Measurements from ENCODE around the gene ARMC12. TPM values are rescaled to one million over a fixed set of nuclear protein-coding genes. Genes with fewer than 3 reads are reported as not detected.
A peak's percentile ranks its signal among the peaks of the same experiment; 100 is the strongest.

The ARMC12 gene
- total and polyA plus RNA-seq, 2 of the 13 experiments (the other 11 are each of a cell fraction or from before 2014, with no cell fraction given): 1.3 TPM; not detected in 1

DNA sequence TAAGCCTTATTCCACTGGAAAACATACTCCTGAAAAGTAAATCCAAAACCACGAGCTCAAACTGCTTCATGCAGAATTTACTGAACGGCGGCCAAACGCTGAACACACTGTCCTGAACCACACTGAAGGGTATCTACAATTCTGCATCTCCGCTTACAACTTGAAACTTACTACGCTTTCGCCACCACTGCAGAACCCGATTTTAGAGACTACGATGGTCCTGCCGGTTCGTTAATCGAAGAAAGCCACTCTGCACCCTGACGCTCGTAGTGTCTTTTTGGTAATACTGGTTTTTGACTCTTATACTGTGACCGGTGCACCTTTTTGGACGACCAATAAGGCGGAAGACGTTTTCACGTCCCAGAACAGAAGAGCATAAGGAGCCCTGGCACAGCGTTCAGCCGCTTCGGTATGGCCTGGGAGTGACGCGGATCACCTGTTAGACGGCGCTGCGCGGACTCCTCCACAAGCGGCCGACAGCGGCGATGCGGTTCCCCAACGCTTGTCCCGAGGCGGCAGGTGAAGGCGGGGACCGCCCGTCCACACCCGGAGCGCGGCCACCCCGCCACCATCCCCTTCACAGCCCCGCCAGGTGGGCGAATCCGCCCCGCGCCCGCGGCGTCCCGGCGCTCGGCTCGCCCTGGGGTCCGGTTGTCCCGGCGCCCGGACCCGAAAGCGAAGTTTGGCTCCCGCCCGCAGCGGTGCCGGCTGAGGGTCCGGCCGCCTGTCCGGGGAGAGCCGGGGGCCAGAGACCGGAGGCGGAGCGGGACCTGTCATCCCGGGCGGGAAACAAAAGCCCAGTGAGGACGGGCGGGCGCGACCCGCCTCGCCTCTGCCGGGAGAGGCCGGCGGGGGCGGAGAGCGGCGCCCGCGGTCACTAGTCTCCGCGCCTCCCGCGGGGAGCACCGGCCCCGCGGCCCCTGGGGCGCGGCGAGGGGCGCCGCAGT is 48.9 kb upstream of the ARMC12 start (continued):
- TF ChIP-seq, protein P1, sequence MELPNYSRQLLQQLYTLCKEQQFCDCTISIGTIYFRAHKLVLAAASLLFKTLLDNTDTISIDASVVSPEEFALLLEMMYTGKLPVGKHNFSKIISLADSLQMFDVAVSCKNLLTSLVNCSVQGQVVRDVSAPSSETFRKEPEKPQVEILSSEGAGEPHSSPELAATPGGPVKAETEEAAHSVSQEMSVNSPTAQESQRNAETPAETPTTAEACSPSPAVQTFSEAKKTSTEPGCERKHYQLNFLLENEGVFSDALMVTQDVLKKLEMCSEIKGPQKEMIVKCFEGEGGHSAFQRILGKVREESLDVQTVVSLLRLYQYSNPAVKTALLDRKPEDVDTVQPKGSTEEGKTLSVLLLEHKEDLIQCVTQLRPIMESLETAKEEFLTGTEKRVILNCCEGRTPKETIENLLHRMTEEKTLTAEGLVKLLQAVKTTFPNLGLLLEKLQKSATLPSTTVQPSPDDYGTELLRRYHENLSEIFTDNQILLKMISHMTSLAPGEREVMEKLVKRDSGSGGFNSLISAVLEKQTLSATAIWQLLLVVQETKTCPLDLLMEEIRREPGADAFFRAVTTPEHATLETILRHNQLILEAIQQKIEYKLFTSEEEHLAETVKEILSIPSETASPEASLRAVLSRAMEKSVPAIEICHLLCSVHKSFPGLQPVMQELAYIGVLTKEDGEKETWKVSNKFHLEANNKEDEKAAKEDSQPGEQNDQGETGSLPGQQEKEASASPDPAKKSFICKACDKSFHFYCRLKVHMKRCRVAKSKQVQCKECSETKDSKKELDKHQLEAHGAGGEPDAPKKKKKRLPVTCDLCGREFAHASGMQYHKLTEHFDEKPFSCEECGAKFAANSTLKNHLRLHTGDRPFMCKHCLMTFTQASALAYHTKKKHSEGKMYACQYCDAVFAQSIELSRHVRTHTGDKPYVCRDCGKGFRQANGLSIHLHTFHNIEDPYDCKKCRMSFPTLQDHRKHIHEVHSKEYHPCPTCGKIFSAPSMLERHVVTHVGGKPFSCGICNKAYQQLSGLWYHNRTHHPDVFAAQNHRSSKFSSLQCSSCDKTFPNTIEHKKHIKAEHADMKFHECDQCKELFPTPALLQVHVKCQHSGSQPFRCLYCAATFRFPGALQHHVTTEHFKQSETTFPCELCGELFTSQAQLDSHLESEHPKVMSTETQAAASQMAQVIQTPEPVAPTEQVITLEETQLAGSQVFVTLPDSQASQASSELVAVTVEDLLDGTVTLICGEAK (IDR thresholded peaks at IDR 0.05): no peak
- TF ChIP-seq, protein P1 (CRISPR knock-in tag; IDR thresholded peaks at IDR 0.05): no peak
- TF ChIP-seq DMAP1 (CRISPR knock-in tag; IDR thresholded peaks at IDR 0.05) (0 out of 2 replicates have a peak, but pooled peaks have one; percentile 26), PHF8 (CRISPR knock-in tag; IDR thresholded peaks at IDR 0.05) (no peak; the same call in 1 of the 2 replicates), ZBTB7A (CRISPR knock-in tag; IDR thresholded peaks at IDR 0.05) (no peak), ZNF225 (CRISPR knock-in tag; IDR thresholded peaks at IDR 0.05) (no peak), ZNF317 (CRISPR knock-in tag; IDR thresholded peaks at IDR 0.05) (0 out of 2 replicates have a peak, but pooled peaks have one; percentile 23), MEIS2 (CRISPR knock-in tag; IDR thresholded peaks at IDR 0.05) (no peak; the same call in 1 of the 2 replicates), SYNCRIP (IDR thresholded peaks at IDR 0.05; ENCODE audit: insufficient read depth, low read depth, low read length) (no peak), ATF7 (IDR thresholded peaks at IDR 0.05) (no peak), ATF7 (CRISPR knock-in tag; IDR thresholded peaks at IDR 0.05) (no peak), GLI4 (CRISPR knock-in tag; IDR thresholded peaks at IDR 0.05; ENCODE audit: borderline replicate concordance) (peak; percentile 80; the same call in 1 of the 2 replicates), NCOA1 (CRISPR knock-in tag; IDR thresholded peaks at IDR 0.05) (0 out of 2 replicates have a peak, but pooled peaks have one; percentile 31)
- TF ChIP-seq, protein P2, sequence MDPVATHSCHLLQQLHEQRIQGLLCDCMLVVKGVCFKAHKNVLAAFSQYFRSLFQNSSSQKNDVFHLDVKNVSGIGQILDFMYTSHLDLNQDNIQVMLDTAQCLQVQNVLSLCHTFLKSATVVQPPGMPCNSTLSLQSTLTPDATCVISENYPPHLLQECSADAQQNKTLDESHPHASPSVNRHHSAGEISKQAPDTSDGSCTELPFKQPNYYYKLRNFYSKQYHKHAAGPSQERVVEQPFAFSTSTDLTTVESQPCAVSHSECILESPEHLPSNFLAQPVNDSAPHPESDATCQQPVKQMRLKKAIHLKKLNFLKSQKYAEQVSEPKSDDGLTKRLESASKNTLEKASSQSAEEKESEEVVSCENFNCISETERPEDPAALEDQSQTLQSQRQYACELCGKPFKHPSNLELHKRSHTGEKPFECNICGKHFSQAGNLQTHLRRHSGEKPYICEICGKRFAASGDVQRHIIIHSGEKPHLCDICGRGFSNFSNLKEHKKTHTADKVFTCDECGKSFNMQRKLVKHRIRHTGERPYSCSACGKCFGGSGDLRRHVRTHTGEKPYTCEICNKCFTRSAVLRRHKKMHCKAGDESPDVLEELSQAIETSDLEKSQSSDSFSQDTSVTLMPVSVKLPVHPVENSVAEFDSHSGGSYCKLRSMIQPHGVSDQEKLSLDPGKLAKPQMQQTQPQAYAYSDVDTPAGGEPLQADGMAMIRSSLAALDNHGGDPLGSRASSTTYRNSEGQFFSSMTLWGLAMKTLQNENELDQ (CRISPR knock-in tag; IDR thresholded peaks at IDR 0.05; ENCODE audit: borderline replicate concordance): no peak
- TF ChIP-seq, protein P3, sequence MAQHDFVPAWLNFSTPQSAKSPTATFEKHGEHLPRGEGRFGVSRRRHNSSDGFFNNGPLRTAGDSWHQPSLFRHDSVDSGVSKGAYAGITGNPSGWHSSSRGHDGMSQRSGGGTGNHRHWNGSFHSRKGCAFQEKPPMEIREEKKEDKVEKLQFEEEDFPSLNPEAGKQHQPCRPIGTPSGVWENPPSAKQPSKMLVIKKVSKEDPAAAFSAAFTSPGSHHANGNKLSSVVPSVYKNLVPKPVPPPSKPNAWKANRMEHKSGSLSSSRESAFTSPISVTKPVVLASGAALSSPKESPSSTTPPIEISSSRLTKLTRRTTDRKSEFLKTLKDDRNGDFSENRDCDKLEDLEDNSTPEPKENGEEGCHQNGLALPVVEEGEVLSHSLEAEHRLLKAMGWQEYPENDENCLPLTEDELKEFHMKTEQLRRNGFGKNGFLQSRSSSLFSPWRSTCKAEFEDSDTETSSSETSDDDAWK (CRISPR knock-in tag; IDR thresholded peaks at IDR 0.05): no peak

All from HepG2 (cell line).